Astrocyte of the spinal cord (primary cell): ENCODE data around the gene PON3.

Experiments
- DNase-seq: peaks from one replicate; pipeline ENCODE4 v3.0.0; 2011; ENCODE audit warnings: low read depth, low spot score
- H3K4me3 ChIP-seq: 2 replicates; pipeline ENCODE4 v1.5.1; 2011; ENCODE audit warnings: low read depth, mild to moderate bottlenecking, low read length, moderate library complexity
- in situ Hi-C: cut with HindIII; loops from 2 replicates; pipeline ENCODE4 v1.10.0; 2017; ENCODE audit warnings: low sequenced_read_pairs
- TF ChIP-seq, protein P1 (sequence below): IDR thresholded peaks from 2 replicates; pipeline ENCODE4 v1.5.1; 2012; ENCODE audit warnings: low read depth, mild to moderate bottlenecking, low read length, inconsistent platforms

The PON3 gene

GRCh38 chr7:95376632-95377400, 19.4 kb downstream of the PON3 start:
- H3K4me3 ChIP-seq: no peak overlapping the region
- no peak for DNase-seq
- TF ChIP-seq, protein P1, sequence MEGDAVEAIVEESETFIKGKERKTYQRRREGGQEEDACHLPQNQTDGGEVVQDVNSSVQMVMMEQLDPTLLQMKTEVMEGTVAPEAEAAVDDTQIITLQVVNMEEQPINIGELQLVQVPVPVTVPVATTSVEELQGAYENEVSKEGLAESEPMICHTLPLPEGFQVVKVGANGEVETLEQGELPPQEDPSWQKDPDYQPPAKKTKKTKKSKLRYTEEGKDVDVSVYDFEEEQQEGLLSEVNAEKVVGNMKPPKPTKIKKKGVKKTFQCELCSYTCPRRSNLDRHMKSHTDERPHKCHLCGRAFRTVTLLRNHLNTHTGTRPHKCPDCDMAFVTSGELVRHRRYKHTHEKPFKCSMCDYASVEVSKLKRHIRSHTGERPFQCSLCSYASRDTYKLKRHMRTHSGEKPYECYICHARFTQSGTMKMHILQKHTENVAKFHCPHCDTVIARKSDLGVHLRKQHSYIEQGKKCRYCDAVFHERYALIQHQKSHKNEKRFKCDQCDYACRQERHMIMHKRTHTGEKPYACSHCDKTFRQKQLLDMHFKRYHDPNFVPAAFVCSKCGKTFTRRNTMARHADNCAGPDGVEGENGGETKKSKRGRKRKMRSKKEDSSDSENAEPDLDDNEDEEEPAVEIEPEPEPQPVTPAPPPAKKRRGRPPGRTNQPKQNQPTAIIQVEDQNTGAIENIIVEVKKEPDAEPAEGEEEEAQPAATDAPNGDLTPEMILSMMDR: no peak
- in situ Hi-C loops: no loop called here

DNA sequence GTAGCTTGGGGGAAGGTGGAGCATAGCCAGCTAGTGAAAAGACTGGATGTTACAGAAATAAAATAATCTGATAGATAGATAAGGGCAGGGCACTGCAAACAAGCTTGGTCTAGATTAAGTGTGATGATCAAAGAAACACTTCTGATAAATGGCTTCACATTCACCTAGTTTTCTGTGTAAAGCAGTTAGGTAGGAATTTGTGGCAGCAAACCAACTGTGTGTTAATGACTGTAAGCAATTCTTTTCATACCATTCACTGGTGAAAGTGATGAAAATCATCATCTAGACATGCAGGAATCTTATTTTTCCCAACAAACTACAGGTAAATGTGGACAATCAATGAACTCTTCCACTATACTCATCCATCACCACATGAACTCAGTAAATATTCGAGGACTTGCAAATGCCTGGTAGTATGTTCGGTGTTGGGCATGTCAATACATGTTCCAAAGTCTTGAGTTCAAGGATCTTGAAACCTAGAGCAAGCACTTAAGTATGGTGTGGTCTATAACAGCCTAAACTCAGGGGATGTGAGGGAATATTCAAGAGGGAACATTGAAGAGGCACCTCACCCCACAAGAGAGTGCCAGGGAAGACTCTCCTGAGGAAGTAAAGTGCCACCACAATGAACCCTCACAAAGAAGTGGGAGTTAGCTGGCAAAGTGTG, 20.5 kb downstream of the PON3 start:
- TF ChIP-seq, protein P1: no peak
- in situ Hi-C loops: no loop called here
- no peak overlapping the region for H3K4me3 ChIP-seq
- DNase-seq: no peak

GRCh38 chr7:95373323-95373722, 22.9 kb downstream of the PON3 start:
- no peak for DNase-seq
- TF ChIP-seq, protein P1: no peak
- no peak overlapping the region for H3K4me3 ChIP-seq
- in situ Hi-C loops: no loop called here

DNA sequence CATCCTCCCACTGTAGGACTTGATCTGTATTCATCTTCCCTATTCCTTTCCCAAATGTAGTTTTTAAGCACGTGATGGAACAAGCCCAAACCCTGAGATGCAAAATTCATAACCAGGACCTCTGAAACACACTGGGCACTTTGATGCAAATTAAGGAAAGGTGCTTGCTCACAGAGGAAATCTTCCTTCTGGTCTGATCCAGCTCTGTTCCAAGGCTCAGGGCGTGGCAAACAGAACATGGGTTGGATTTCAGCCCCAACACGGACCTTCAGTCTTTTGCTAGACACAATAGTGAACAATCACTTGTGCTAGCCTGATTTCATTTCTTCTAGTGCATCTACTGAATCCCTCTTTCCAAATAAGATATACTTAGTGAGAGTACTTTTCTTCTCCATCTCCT, 27.9 kb downstream of the PON3 start:
- no peak overlapping the region for H3K4me3 ChIP-seq
- TF ChIP-seq, protein P1: no peak
- in situ Hi-C loops: no loop called here
- DNase-seq: no peak

GRCh38 chr7:95367606-95368005, 28.6 kb downstream of the PON3 start:
- H3K4me3 ChIP-seq: no peak overlapping the region
- DNase-seq: no peak
- in situ Hi-C loops: no loop called here
- TF ChIP-seq, protein P1: no peak

DNA sequence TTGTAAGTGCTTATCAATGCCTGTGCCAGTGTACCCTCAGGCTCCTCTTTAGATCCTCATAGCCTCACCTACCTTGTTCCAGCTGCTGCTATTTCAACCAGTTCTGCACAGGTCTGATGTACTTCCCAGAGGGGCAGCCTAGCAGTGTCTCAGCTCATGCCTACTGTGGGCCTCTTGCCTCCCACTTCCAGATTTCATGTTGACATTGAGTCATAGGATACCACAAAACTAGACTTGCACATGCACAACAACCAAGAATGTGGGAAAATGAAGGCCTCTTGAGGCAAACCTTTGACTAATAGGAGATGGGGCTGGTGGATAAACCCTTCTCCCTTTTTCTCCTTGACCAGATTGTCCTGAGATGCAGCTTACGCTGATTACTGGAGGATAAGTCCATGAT, 31.0 kb downstream of the PON3 start:
- TF ChIP-seq, protein P1: no peak
- in situ Hi-C loops: no loop called here
- DNase-seq: peak; percentile 42
- H3K4me3 ChIP-seq: no peak overlapping the region
